NCI-H2107 treated with DMSO at 0.1 percent for 48 hours (cell line): ENCODE results near the gene RHOBTB1.
"Not testable (repeated sequence)": the region's sequence is repeated elsewhere in the genome, so short reads cannot be mapped to it uniquely, and the experiment has no call there.

Source experiments
- DNase-seq: peaks from one replicate; lab custom pipeline; 2025; ENCODE audit not compliant: unreplicated experiment; lab: John Stamatoyannopoulos, UW

The RHOBTB1 gene

GRCh38 chr10:60944058-60944909 is at the start of gene RHOBTB1:
TSS of gene RHOBTB1 (minus strand) at chr10:60944185. CDS start at chr10:60911542, 32,643 bp downstream.
- peak; percentile 26 for DNase-seq

- DNase-seq, result no peak
These were observed 48.7 kb upstream of the RHOBTB1 start for GRCh38 chr10:60992636-60993035.

- DNase-seq, result no peak
These were observed 46.7 kb upstream of the RHOBTB1 start for GRCh38 chr10:60990663-60991062.

- DNase-seq, result no peak
These were observed 45.5 kb upstream of the RHOBTB1 start for GRCh38 chr10:60989400-60989876.

- DNase-seq, result no peak
These were observed 42.8 kb upstream of the RHOBTB1 start for GRCh38 chr10:60986791-60987190.

GRCh38 chr10:60985951-60986350 is 42.0 kb upstream of the RHOBTB1 start:
- DNase-seq, result no peak

GRCh38 chr10:60980997-60981396 is 37.0 kb upstream of the RHOBTB1 start:
- DNase-seq, result no peak

- no peak for DNase-seq
These were observed 35.7 kb upstream of the RHOBTB1 start for GRCh38 chr10:60979667-60980104.

GRCh38 chr10:60978287-60979115 is 34.5 kb upstream of the RHOBTB1 start:
- DNase-seq, result no peak

- DNase-seq, result no peak
These were observed 33.5 kb upstream of the RHOBTB1 start for GRCh38 chr10:60977161-60978122.

- no peak for DNase-seq
These were observed 32.7 kb upstream of the RHOBTB1 start for GRCh38 chr10:60976687-60977086.

GRCh38 chr10:60975716-60976115 is 31.7 kb upstream of the RHOBTB1 start:
- DNase-seq, result no peak

GRCh38 chr10:60974463-60975149 is 30.6 kb upstream of the RHOBTB1 start:
- DNase-seq, result no peak

- DNase-seq, result no peak
These were observed 29.1 kb upstream of the RHOBTB1 start for GRCh38 chr10:60973086-60973485.

GRCh38 chr10:60972181-60972580 is 28.2 kb upstream of the RHOBTB1 start:
- not testable (repeated sequence) for DNase-seq

- no peak for DNase-seq
These were observed 26.5 kb upstream of the RHOBTB1 start for GRCh38 chr10:60970526-60970925.

- DNase-seq, result no peak
These were observed 24.5 kb upstream of the RHOBTB1 start for GRCh38 chr10:60968504-60968903.

- DNase-seq, result peak; percentile 5
These were observed 24.0 kb upstream of the RHOBTB1 start for GRCh38 chr10:60967854-60968484.

GRCh38 chr10:60967260-60967659 is 23.3 kb upstream of the RHOBTB1 start:
- DNase-seq, result no peak

- no peak for DNase-seq
These were observed 21.7 kb upstream of the RHOBTB1 start for GRCh38 chr10:60965696-60966095.
